ENCODE measurements around the gene DNAAF3.

DNAAF3 gene

DNA sequence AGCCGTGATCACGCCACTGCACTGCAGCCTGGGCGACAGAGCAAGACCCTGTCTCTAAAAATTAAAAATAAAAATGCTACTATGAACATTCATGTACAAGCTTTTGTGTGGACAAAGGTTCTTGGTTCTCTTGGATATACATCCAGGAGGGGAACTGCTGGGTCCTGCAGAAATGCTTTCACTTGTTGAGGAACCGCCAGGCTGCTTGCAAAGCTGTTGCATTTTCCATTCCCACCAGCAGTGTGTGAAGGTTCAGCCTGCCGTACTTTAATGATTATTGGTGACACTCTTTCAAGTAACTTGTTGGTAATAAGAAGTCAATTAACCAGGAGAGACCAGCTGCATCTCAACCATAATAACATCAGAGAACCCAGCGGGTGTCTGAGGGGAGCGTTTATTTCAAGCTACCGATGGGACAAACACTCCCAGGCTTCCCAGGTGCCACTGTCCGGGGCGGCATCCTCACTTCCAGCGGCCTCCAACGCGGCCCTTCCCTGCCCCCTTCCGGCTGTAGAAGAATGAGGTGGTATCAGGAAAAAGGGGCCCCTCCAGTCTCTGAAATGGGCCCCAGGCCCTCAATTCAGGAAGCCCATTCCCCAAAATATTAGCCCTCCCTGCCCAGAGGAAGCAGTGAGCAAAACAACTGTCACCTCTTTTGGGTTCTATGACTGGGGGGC lies 33.8 kb downstream of the DNAAF3 start:
- no peak for DNase-seq
- in situ Hi-C loops (cut with MboI; ENCODE audit: low pct_unique_long_range_greater_than_20kb, low sequenced_read_pairs) = no loop called here

DNA sequence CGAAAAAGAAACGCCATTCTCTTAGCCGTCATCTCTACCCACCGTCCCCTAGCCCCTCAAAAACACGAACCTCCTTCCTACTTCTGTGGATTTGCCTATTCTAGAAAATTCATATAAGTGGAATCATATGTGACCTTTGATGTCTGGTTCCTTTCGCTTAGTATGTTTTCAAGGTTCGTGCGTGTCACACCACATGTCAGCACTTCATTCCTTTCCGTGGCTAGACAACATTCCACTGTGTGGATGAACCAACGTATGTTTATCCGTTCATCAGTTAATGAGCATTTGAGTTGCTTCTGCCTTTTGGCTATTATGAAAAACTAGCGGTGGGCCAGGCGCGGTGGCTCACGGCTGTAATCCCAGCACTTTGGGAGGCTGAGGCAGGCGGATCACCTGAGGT lies 35.0 kb downstream of the DNAAF3 start:
- DNase-seq = no peak
- in situ Hi-C loops (cut with MboI; ENCODE audit: low pct_unique_long_range_greater_than_20kb, low sequenced_read_pairs) = no loop called here

- in situ Hi-C loops (cut with MboI; ENCODE audit: low pct_unique_long_range_greater_than_20kb, low sequenced_read_pairs) = no loop called here
These were observed 47.4 kb downstream of the DNAAF3 start for GRCh38 chr19:55119053-55119452.

GRCh38 chr19:55118401-55118991 lies 47.9 kb downstream of the DNAAF3 start:
- DNase-seq = no peak
- in situ Hi-C loops (cut with MboI; ENCODE audit: low pct_unique_long_range_greater_than_20kb, low sequenced_read_pairs) = no loop called here

More at GRCh38 chr19:55119053-55119452, 47.4 kb downstream of the DNAAF3 start:
- no peak for DNase-seq

DNA sequence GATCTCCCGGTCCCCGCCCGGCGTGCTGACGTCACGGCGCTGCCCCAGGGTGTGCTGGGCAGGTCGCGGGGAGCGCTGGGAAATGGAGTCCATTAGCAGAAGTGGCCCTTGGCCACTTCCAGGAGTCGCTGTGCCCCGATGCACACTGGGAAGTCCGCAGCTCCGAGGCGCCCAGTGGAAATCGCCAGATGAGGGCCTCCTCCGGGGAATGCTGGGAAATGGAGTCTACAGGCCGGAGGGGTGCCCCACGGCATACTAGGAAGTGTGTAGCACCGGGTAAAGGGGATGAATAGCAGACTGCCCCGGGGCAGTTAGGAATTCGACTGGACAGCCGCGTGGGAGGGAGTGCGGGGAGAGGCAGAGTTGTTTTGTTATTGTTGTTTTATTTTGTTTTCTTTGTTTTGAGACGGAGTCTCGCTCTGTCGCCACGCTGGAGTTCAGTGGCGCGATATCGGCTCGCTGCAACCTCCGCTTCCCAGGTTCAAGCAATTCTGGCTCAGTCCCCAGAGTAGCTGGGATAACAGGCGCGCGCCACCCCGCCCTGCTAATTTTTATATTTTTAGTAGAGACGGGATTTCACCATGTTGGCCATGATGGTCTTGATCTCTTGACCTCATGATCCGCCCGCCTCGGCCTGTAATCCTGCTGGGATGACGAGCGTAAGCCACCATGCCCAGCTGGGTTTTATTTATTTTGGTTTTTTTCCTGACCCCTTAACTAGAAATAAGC lies 48.6 kb downstream of the DNAAF3 start:
- DNase-seq = peak; percentile 98
- in situ Hi-C loops (cut with MboI; ENCODE audit: low pct_unique_long_range_greater_than_20kb, low sequenced_read_pairs) = no loop called here

DNA sequence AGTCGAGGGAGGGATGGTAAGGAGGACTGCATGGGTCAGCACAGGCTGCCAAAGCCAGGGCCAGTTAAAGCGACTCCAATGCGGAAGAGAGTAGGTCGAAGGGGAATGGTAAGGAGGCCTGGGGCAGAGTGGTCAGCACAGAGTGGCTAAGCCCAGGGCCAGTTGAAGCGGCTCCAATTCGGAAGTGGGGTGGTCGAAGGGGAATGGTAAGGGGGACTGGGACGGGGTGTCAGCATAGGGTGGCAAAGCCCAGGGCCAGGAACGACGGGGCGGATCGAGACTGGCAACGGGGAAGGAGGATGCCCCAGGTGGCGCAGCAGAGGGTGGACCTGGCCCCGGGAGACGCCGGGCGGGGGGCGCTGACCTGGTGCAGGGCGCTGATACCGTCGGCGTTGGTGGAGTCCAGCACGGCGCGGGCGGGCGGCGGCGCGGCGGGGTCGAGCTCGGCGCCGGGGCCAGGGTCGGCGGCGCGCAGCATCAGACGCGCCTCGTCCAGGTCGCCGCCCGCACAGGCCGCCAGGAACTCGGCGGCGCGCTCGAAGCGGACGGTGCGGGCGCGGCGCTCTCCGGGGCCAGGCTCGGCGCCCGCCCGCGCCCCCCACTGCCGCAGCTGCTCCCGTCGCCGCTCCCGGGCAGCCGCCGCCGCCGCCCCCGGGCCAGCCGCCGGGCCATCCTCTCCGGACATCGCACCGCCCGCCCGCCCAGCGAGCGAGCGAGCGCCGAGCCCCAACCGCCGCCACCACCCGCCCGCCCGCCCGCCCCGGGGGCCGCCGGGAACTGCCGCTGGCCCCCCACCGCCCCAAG lies 49.4 kb downstream of the DNAAF3 start, which contains the start of gene PPP1R12C:
TSS of gene PPP1R12C (minus strand) at position 779 of the 804 bp plus-strand sequence. CDS start at position 685, 94 bp downstream.
- in situ Hi-C loops (cut with MboI; ENCODE audit: low pct_unique_long_range_greater_than_20kb, low sequenced_read_pairs) = no loop called here
- DNase-seq = no peak

- DNase-seq = peak; percentile 73
- in situ Hi-C loops (cut with MboI; ENCODE audit: low pct_unique_long_range_greater_than_20kb, low sequenced_read_pairs) = no loop called here
These were observed 50.1 kb downstream of the DNAAF3 start for GRCh38 chr19:55116232-55116858.

- in situ Hi-C loops (cut with MboI; ENCODE audit: low pct_unique_long_range_greater_than_20kb, low sequenced_read_pairs) = no loop called here
- no peak for DNase-seq
These were observed 50.9 kb downstream of the DNAAF3 start for GRCh38 chr19:55115446-55116065.

- no peak for DNase-seq
- in situ Hi-C loops (cut with MboI; ENCODE audit: low pct_unique_long_range_greater_than_20kb, low sequenced_read_pairs) = no loop called here
These were observed 51.8 kb downstream of the DNAAF3 start for GRCh38 chr19:55114566-55115145.

- no peak for DNase-seq
- in situ Hi-C loops (cut with MboI; ENCODE audit: low pct_unique_long_range_greater_than_20kb, low sequenced_read_pairs) = no loop called here
These were observed 52.8 kb downstream of the DNAAF3 start for GRCh38 chr19:55113570-55114039.

GRCh38 chr19:55112777-55113569 lies 53.4 kb downstream of the DNAAF3 start:
- no peak for DNase-seq
- in situ Hi-C loops (cut with MboI; ENCODE audit: low pct_unique_long_range_greater_than_20kb, low sequenced_read_pairs) = no loop called here

DNA sequence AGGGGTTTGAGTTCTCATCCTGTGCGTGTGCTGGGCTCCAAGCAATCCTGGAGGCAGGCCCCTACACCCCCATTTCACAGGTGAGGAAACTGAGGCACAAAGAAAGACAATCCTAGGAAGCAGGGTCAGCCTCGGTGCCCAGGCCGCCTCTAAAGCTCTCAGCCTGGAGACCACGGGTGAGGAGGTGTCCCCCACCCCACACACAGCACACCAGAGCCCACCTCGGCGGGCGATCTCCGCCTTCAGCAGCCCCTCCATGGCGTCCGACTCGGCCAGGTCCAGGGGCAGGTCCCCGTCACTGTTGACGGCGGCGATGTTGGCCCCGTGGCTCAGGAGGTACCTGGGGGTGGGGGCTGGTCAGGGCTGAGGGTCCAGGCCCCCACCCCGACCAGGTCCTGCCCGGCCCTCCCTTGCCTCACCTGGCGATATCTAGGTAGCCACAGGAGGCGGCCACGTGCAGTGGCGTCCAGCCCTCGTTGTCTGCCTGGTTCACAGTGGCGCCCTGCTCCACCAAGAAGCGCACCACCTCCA lies 54.1 kb downstream of the DNAAF3 start:
- DNase-seq = no peak
- in situ Hi-C loops (cut with MboI; ENCODE audit: low pct_unique_long_range_greater_than_20kb, low sequenced_read_pairs) = no loop called here

DNA sequence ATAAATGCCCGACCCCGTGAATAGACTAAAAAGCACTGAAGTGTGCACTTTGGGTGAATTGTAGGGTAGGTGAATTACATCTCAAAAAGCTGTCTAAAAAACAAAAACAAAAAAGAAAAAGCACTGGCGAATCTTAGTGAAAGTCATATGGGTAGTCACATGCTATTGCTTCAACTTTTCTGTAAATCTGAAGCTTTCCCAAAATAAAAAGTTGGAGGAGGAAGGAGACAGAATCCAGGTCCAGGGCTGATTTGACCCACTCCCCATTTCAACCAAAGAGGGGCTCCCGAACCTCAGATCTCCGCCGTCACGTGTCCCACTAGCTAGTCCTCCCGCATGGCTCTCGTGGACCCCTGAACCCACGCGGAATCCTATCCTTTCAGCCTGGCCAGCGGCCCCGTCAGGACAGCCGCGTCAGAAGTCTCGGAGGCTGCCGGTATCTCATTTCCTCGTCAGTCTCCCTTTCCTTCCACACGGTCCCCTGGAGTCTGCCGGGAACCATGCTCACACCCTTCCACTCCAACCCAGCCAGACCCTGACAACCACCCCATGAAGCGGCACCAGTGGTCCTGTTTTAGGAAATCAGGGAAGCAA lies 55.1 kb downstream of the DNAAF3 start:
- DNase-seq = no peak
- in situ Hi-C loops (cut with MboI; ENCODE audit: low pct_unique_long_range_greater_than_20kb, low sequenced_read_pairs) = no loop called here

DNA sequence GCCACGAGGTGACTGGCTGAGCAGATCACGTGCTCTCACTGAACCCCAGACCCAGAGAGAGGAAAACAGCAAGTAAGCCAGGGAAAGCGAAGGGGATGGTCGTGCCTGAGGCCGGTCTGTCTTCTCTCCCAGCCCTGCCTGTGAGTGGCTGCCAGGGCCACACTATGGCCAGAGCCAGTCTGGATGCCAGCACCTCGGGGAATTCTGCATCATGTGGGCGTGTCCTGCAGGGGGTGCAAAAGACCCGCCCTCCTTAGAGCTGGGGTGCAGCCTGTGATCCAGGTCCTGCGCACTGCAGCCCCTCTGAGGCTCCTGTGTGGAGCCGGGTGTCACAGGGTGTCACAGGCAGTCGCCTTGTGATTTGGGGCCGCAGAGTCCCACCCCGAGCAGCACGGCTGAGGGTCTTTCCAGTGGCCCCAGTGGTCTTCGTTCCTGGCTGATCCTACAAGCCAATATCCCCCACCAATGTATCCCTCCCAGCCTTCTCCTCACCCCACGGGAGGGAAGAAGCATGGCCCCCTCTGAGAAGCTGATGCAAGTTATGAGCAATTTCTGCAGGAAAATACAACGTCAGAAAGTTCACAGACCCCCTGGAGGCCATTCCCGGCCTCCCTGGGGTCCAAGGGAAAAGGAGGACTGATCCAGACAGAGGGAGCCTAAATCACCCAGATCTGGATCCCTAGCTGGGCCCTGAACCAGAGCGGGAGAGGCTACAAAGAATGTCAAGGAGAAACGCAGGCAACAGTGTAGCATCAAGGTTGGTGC lies 56.7 kb downstream of the DNAAF3 start:
- DNase-seq = no peak
- in situ Hi-C loops (cut with MboI; ENCODE audit: low pct_unique_long_range_greater_than_20kb, low sequenced_read_pairs) = no loop called here

All from KBM-7 (cell line).